Liver (tissue), 9 donors: ENCODE measurements around the gene ZNF311. TPM values are rescaled to one million over a fixed set of nuclear protein-coding genes. Genes with fewer than 3 reads are reported as not detected.

Experiments
- DNase-seq: peaks from one replicate; pipeline ENCODE4 v3.0.0-alpha.2; 2017; ENCODE audit warnings: low spot score
- H3K27ac ChIP-seq, 2 donors: one replicate each; pipeline ENCODE4 v1.7.0; 2013; ENCODE audit warnings: inconsistent platforms in 2 of 2, low read length in 2 of 2, control low read depth in 1 of 2, low read depth in 1 of 2, mild to moderate bottlenecking in 1 of 2
- H3K27me3 ChIP-seq, 4 donors: one replicate each; pipeline versions ENCODE4 v1.6.1 to v1.7.0; 2013; ENCODE audit warnings: low read length in 3 of 4, inconsistent platforms in 1 of 4, mild to moderate bottlenecking in 1 of 4, moderate library complexity in 1 of 4; ENCODE audit not compliant: control insufficient read depth in 4 of 4, insufficient read depth in 4 of 4
- H3K36me3 ChIP-seq, 4 donors: one replicate each; pipeline versions ENCODE4 v1.6.1 to v1.7.0; 2013; ENCODE audit warnings: low read length in 3 of 4, mild to moderate bottlenecking in 3 of 4, low read depth in 1 of 4, moderate library complexity in 1 of 4; ENCODE audit not compliant: control insufficient read depth in 4 of 4, insufficient read depth in 3 of 4
- H3K4me1 ChIP-seq, 4 donors: one replicate each; pipeline versions ENCODE4 v1.6.1 to v1.7.0; 2013; ENCODE audit warnings: low read length in 3 of 4, mild to moderate bottlenecking in 3 of 4, moderate library complexity in 1 of 4; ENCODE audit not compliant: control insufficient read depth in 4 of 4, insufficient read depth in 4 of 4
- H3K4me3 ChIP-seq, 3 donors: one replicate each; pipeline versions ENCODE4 v1.6.1 to v1.7.0; 2013; ENCODE audit warnings: low read length in 3 of 3, control low read depth in 1 of 3, low read depth in 1 of 3, mild to moderate bottlenecking in 1 of 3
- H3K9ac ChIP-seq, 2 donors: one replicate each; pipeline ENCODE4 v1.7.0; 2013; ENCODE audit warnings: low read length in 2 of 2, mild to moderate bottlenecking in 2 of 2, moderate library complexity in 2 of 2, control low read depth in 1 of 2, low read depth in 1 of 2
- H3K9me3 ChIP-seq, 4 donors: one replicate each; pipeline versions ENCODE4 v1.6.1 to v1.7.0; 2013; ENCODE audit warnings: low read length in 3 of 4; ENCODE audit not compliant: control insufficient read depth in 4 of 4
- EGR1 ChIP-seq, 2 donors: IDR thresholded peaks; 2 replicates each; pipeline ENCODE4 v1.6.1; 2016 to 2018; ENCODE audit warnings: antibody characterized with exemption in 2 of 2, low read depth in 2 of 2
- FOXA1 ChIP-seq: IDR thresholded peaks from 2 replicates; pipeline ENCODE4 v1.6.1; 2016; ENCODE audit warnings: antibody characterized with exemption
- FOXA2 ChIP-seq: IDR thresholded peaks from 2 replicates; pipeline ENCODE4 v1.6.1; 2016; ENCODE audit warnings: antibody characterized with exemption
- GABPA ChIP-seq, 2 donors: IDR thresholded peaks in 1 of 2; conservative IDR thresholded peaks in 1 of 2; 2 replicates each; pipeline ENCODE4 v1.6.1; 2016; ENCODE audit warnings: antibody characterized with exemption in 2 of 2, mild to moderate bottlenecking in 1 of 2, moderate library complexity in 1 of 2
- HNF4A ChIP-seq, 2 donors: conservative IDR thresholded peaks; 2 replicates each; pipeline ENCODE4 v1.6.1; 2016; ENCODE audit warnings: antibody characterized with exemption in 2 of 2, mild to moderate bottlenecking in 2 of 2
- HNF4G ChIP-seq: IDR thresholded peaks from 2 replicates; pipeline ENCODE4 v1.6.1; 2016; ENCODE audit warnings: antibody characterized with exemption
- JUND ChIP-seq, 2 donors: IDR thresholded peaks; 2 replicates each; pipeline ENCODE4 v1.6.1; 2016; ENCODE audit warnings: antibody characterized with exemption in 2 of 2
- RAD21 ChIP-seq, 2 donors: IDR thresholded peaks; 2 replicates each; pipeline ENCODE4 v1.6.1; 2016; ENCODE audit warnings: antibody characterized with exemption in 2 of 2, mild to moderate bottlenecking in 2 of 2
- RXRA ChIP-seq, 2 donors: IDR thresholded peaks; 2 replicates each; pipeline ENCODE4 v1.6.1; 2017 to 2018; ENCODE audit warnings: antibody characterized with exemption in 2 of 2, mild to moderate bottlenecking in 1 of 2
- TAF1 ChIP-seq: conservative IDR thresholded peaks from 2 replicates; pipeline ENCODE4 v1.6.1; 2016; ENCODE audit warnings: antibody characterized with exemption, mild to moderate bottlenecking
- YY1 ChIP-seq: IDR thresholded peaks from 2 replicates; pipeline ENCODE4 v1.6.1; 2016; ENCODE audit warnings: antibody characterized with exemption, mild to moderate bottlenecking
- WGBS: extraction: QIAGEN DNeasy Blood & Tissue Kit; methylation state at CpG from one replicate; pipeline ENCODE4 v1.1.7; 2013; 5-methylcytosine and 5-hydroxymethylcytosine counted together
- polyA plus RNA-seq, 2 donors: library from polyadenylated mRNA; stranded (reverse) in 1 of 2; unstranded in 1 of 2; fragments of 200-250 nt in 1 of 2; fragments of >200 nt in 1 of 2; fragmentation: Nextera tagmentation in 1 of 2; extraction: Ambion mirVana in 1 of 2; gene quantifications; one replicate each; pipeline versions ENCODE4 v1.2.1 to v1.2.3, GENCODE V29; 2013 to 2015
- total RNA-seq, 2 donors: library from RNA; depleted of rRNA; stranded (reverse); fragments of >200 nt; gene quantifications; one replicate each; pipeline ENCODE4 v1.2.3, GENCODE V29; 2014
- TF ChIP-seq, protein P1 (sequence below): fragments of 150-350 bp; IDR thresholded peaks from 2 replicates; pipeline ENCODE4 v1.5.1; 2017; ENCODE audit warnings: improper control_type of control experiment, low read depth, low read length; ENCODE audit not compliant: missing input control
- TF ChIP-seq, protein P2 (sequence below): IDR thresholded peaks from 2 replicates; pipeline ENCODE4 v1.6.1; 2016; ENCODE audit warnings: antibody characterized with exemption
- TF ChIP-seq, protein P3 (sequence below): IDR thresholded peaks from 2 replicates; pipeline ENCODE4 v1.6.1; 2016; ENCODE audit warnings: antibody characterized with exemption
- TF ChIP-seq, protein P4 (sequence below): IDR thresholded peaks from 2 replicates; pipeline ENCODE4 v1.6.1; 2016; ENCODE audit warnings: antibody characterized with exemption, mild to moderate bottlenecking
- TF ChIP-seq, protein P5 (sequence below): IDR thresholded peaks from 2 replicates; pipeline ENCODE4 v1.6.1; 2016; ENCODE audit warnings: antibody characterized with exemption
- donor health status: healthy.
- donor health status: healthy.
- donor health status: healthy.
- donor health status: healthy.
- donor health status: healthy.

ZNF311 gene
- total and polyA plus RNA-seq, 4 donors: 0.19 to 1.1 (median 0.36) TPM

DNA sequence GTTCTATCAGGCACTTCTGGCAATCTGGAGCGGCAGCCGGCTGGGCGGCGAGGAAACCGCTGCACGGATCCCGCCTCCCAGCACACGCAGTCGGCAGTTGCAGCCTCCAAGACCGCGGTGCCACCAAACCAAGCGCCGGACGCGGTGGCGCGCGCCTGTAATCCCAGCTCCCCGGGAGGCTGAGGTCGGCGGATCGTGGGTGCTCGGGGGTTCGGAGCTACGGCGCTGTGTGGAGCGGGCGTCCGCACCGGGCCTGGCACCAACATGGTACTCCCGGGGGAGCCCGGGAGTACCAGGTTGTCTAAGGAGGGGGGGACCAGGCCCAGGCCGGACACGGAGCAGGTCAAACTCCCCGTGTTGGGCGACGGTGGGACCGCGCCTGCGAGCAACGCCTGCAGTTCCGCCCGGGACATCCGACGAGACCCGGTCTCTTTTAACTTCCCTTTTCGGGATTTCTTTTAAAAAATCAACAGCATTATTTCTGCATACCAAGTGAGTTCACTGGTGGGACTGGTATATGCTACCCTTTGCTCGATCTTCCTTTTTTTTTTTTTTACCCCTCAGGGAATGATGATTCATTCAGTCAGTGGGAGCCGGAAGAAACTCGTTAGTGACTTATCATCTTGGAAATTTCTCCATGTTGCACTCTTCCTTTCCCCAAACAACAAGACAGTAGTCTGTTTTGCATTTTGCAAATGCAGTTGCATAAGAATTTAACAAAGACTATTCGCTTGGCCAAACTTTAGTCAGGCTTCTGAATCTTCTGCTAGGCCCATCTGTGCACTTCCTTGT, 27.6 kb downstream of the ZNF311 start:
- Histone ChIP-seq H3K27ac (peak overlapping the region in 1 of 2 donors; percentile 26), H3K4me1 (peaks cover 0 to 13% (median 2%) of the 10 kb centered on the region in 4 donors), H3K9me3 (no peaks in the 10 kb centered on the region), H3K9ac (no peak overlapping the region), H3K4me3 (peak overlapping the region in 1 of 3 donors; percentile 24), H3K36me3 (peaks cover 0 to 1% (median 0%) of the 10 kb centered on the region in 4 donors), H3K27me3 (no peaks in the 10 kb centered on the region)
- no peak for DNase-seq
- WGBS: 39% methylated on average over 51 of the region's 51 CpGs
- TF ChIP-seq, protein P1, sequence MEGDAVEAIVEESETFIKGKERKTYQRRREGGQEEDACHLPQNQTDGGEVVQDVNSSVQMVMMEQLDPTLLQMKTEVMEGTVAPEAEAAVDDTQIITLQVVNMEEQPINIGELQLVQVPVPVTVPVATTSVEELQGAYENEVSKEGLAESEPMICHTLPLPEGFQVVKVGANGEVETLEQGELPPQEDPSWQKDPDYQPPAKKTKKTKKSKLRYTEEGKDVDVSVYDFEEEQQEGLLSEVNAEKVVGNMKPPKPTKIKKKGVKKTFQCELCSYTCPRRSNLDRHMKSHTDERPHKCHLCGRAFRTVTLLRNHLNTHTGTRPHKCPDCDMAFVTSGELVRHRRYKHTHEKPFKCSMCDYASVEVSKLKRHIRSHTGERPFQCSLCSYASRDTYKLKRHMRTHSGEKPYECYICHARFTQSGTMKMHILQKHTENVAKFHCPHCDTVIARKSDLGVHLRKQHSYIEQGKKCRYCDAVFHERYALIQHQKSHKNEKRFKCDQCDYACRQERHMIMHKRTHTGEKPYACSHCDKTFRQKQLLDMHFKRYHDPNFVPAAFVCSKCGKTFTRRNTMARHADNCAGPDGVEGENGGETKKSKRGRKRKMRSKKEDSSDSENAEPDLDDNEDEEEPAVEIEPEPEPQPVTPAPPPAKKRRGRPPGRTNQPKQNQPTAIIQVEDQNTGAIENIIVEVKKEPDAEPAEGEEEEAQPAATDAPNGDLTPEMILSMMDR: no peak
- TF ChIP-seq GABPA (IDR thresholded peaks at IDR 0.05 in 1 of 2, conservative IDR thresholded peaks at IDR 0.05 in 1 of 2) (no peak), HNF4A (conservative IDR thresholded peaks at IDR 0.05) (no peak), FOXA2 (no peak), RAD21 (IDR thresholded peaks at IDR 0.05) (no peak), FOXA1 (no peak), YY1 (no peak), HNF4G (no peak), EGR1 (IDR thresholded peaks at IDR 0.05; ENCODE audit: low read depth in 2 of 2) (no peak), TAF1 (no peak), RXRA (IDR thresholded peaks at IDR 0.05) (no peak), JUND (IDR thresholded peaks at IDR 0.05) (no peak)
- TF ChIP-seq, protein P2, sequence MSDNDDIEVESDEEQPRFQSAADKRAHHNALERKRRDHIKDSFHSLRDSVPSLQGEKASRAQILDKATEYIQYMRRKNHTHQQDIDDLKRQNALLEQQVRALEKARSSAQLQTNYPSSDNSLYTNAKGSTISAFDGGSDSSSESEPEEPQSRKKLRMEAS: no peak
- TF ChIP-seq, protein P3, sequence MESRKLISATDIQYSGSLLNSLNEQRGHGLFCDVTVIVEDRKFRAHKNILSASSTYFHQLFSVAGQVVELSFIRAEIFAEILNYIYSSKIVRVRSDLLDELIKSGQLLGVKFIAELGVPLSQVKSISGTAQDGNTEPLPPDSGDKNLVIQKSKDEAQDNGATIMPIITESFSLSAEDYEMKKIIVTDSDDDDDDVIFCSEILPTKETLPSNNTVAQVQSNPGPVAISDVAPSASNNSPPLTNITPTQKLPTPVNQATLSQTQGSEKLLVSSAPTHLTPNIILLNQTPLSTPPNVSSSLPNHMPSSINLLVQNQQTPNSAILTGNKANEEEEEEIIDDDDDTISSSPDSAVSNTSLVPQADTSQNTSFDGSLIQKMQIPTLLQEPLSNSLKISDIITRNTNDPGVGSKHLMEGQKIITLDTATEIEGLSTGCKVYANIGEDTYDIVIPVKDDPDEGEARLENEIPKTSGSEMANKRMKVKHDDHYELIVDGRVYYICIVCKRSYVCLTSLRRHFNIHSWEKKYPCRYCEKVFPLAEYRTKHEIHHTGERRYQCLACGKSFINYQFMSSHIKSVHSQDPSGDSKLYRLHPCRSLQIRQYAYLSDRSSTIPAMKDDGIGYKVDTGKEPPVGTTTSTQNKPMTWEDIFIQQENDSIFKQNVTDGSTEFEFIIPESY: no peak
- TF ChIP-seq, protein P4, sequence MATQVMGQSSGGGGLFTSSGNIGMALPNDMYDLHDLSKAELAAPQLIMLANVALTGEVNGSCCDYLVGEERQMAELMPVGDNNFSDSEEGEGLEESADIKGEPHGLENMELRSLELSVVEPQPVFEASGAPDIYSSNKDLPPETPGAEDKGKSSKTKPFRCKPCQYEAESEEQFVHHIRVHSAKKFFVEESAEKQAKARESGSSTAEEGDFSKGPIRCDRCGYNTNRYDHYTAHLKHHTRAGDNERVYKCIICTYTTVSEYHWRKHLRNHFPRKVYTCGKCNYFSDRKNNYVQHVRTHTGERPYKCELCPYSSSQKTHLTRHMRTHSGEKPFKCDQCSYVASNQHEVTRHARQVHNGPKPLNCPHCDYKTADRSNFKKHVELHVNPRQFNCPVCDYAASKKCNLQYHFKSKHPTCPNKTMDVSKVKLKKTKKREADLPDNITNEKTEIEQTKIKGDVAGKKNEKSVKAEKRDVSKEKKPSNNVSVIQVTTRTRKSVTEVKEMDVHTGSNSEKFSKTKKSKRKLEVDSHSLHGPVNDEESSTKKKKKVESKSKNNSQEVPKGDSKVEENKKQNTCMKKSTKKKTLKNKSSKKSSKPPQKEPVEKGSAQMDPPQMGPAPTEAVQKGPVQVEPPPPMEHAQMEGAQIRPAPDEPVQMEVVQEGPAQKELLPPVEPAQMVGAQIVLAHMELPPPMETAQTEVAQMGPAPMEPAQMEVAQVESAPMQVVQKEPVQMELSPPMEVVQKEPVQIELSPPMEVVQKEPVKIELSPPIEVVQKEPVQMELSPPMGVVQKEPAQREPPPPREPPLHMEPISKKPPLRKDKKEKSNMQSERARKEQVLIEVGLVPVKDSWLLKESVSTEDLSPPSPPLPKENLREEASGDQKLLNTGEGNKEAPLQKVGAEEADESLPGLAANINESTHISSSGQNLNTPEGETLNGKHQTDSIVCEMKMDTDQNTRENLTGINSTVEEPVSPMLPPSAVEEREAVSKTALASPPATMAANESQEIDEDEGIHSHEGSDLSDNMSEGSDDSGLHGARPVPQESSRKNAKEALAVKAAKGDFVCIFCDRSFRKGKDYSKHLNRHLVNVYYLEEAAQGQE: no peak
- TF ChIP-seq, protein P5, sequence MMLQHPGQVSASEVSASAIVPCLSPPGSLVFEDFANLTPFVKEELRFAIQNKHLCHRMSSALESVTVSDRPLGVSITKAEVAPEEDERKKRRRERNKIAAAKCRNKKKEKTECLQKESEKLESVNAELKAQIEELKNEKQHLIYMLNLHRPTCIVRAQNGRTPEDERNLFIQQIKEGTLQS: no peak
